Suprapubic skin (tissue), 4 donors: Measurements from ENCODE around the gene ZBTB7B. TPM values are rescaled to one million over a fixed set of nuclear protein-coding genes. Genes with fewer than 3 reads are reported as not detected.

Experiments used
- DNase-seq, 2 donors: peaks; one replicate each; pipeline ENCODE4 v3.0.0-alpha.2; 2019; ENCODE audit warnings: low spot score in 2 of 2
- H3K27ac ChIP-seq: fragments of 200-600 bp; sonication (generic); one replicate; pipeline ENCODE4 v1.5.1; 2019
- H3K27me3 ChIP-seq: fragments of 200-600 bp; sonication (generic); one replicate; pipeline ENCODE4 v1.5.1; 2019
- H3K36me3 ChIP-seq: fragments of 200-600 bp; sonication (generic); one replicate; pipeline ENCODE4 v1.5.1; 2019
- H3K4me1 ChIP-seq: fragments of 200-600 bp; sonication (generic); one replicate; pipeline ENCODE4 v1.5.1; 2019
- H3K4me3 ChIP-seq: fragments of 200-600 bp; sonication (generic); one replicate; pipeline ENCODE4 v1.5.1; 2019; ENCODE audit warnings: mild to moderate bottlenecking
- H3K9me3 ChIP-seq: fragments of 200-600 bp; sonication (generic); one replicate; pipeline ENCODE4 v1.5.1; 2019
- CTCF ChIP-seq, 2 donors: fragments of 200-600 bp in 1 of 2; fragments of 450-650 bp in 1 of 2; sonication (generic) in 1 of 2; IDR thresholded peaks; one replicate each; pipeline ENCODE4 v1.5.1; 2016 to 2019; ENCODE audit warnings: antibody characterized with exemption in 2 of 2, mild to moderate bottlenecking in 1 of 2, moderate library complexity in 1 of 2
- EP300 ChIP-seq: sonication (generic); formaldehyde crosslinking; IDR thresholded peaks from one replicate; pipeline ENCODE4 v1.6.1; 2017; ENCODE audit warnings: antibody characterized with exemption
- POLR2A ChIP-seq, 2 donors: fragments of 450-650 bp; IDR thresholded peaks; one replicate each; pipeline ENCODE4 v1.6.1; 2017; ENCODE audit warnings: antibody characterized with exemption in 2 of 2, mild to moderate bottlenecking in 2 of 2, moderate library complexity in 2 of 2
- POLR2AphosphoS5 ChIP-seq, 3 donors: sonication (generic); formaldehyde crosslinking; IDR thresholded peaks; one replicate each; pipeline ENCODE4 v1.6.1; 2017; ENCODE audit warnings: antibody characterized with exemption in 3 of 3
- WGBS: methylation state at CpG from one replicate; pipeline ENCODE4 v1.1.5; 2018; 5-methylcytosine and 5-hydroxymethylcytosine counted together
- total RNA-seq, 4 donors: library from RNA; depleted of rRNA; stranded (reverse); fragments of >200 nt; gene quantifications; one replicate each; pipeline ENCODE4 v1.1.0, GENCODE V29; 2016

Gene ZBTB7B
- total RNA-seq, 4 donors from 2014 or later = 238 to 243 (median 239) TPM

- no peak for DNase-seq
- 74% methylated on average over 5 of the region's 5 CpGs for WGBS
- H3K4me3 ChIP-seq = no peak overlapping the region
- TF ChIP-seq CTCF (IDR thresholded peaks at IDR 0.05) (no peak), EP300 (no peak), POLR2AphosphoS5 (IDR thresholded peaks at IDR 0.05) (no peak), POLR2A (IDR thresholded peaks at IDR 0.05) (no peak)
- peaks cover 60% of the 10 kb centered on the region for H3K4me1 ChIP-seq
- H3K36me3 ChIP-seq = peaks cover 62% of the 10 kb centered on the region
- no peaks in the 10 kb centered on the region for H3K27me3 ChIP-seq
- no peaks in the 10 kb centered on the region for H3K9me3 ChIP-seq
- peak overlapping the region; percentile 3 for H3K27ac ChIP-seq
Observed at GRCh38 chr1:154967331-154967950, 35.2 kb upstream of the ZBTB7B start.

- no peak for TF ChIP-seq EP300
- no peak for TF ChIP-seq POLR2A (IDR thresholded peaks at IDR 0.05)
- TF ChIP-seq CTCF (IDR thresholded peaks at IDR 0.05) = no peak
- TF ChIP-seq POLR2AphosphoS5 (IDR thresholded peaks at IDR 0.05) = no peak
- Histone ChIP-seq H3K4me3 (peak overlapping the region; percentile 46), H3K4me1 (peaks cover 59% of the 10 kb centered on the region), H3K27ac (peak overlapping the region; percentile 16), H3K27me3 (no peaks in the 10 kb centered on the region), H3K36me3 (peaks cover 51% of the 10 kb centered on the region), H3K9me3 (no peaks in the 10 kb centered on the region)
- no peak for DNase-seq
- 87% methylated on average over 3 of the region's 3 CpGs for WGBS
Observed at GRCh38 chr1:154968731-154969130, 33.9 kb upstream of the ZBTB7B start.

- Histone ChIP-seq H3K4me3 (peak overlapping the region; percentile 46), H3K4me1 (peaks cover 59% of the 10 kb centered on the region)
- 56% methylated on average over 5 of the region's 5 CpGs for WGBS
Observed at GRCh38 chr1:154969246-154969645, 33.4 kb upstream of the ZBTB7B start.

GRCh38 chr1:154969860-154970452 is 32.6 kb upstream of the ZBTB7B start:
- WGBS = 43% methylated on average over 18 of the region's 22 CpGs
- TF ChIP-seq EP300 (no peak), POLR2A (IDR thresholded peaks at IDR 0.05) (no peak), POLR2AphosphoS5 (IDR thresholded peaks at IDR 0.05) (no peak), CTCF (IDR thresholded peaks at IDR 0.05) (no peak)
- H3K36me3 ChIP-seq = peaks cover 39% of the 10 kb centered on the region
- H3K4me3 ChIP-seq = peak overlapping the region; percentile 46
- no peaks in the 10 kb centered on the region for H3K9me3 ChIP-seq
- peak in 1 of 2 donors; percentile 84 for DNase-seq
- peak overlapping the region; percentile 97 for H3K27ac ChIP-seq
- no peaks in the 10 kb centered on the region for H3K27me3 ChIP-seq
- H3K4me1 ChIP-seq = peaks cover 59% of the 10 kb centered on the region

More at GRCh38 chr1:154969246-154969645, 33.4 kb upstream of the ZBTB7B start:
- Histone ChIP-seq H3K36me3 (peaks cover 46% of the 10 kb centered on the region), H3K27me3 (no peaks in the 10 kb centered on the region), H3K9me3 (no peaks in the 10 kb centered on the region), H3K27ac (peak overlapping the region; percentile 16)
- TF ChIP-seq POLR2AphosphoS5 (IDR thresholded peaks at IDR 0.05) (no peak), EP300 (no peak), POLR2A (IDR thresholded peaks at IDR 0.05) (no peak), CTCF (IDR thresholded peaks at IDR 0.05) (no peak)
- no peak for DNase-seq

GRCh38 chr1:154970631-154971340 is 31.8 kb upstream of the ZBTB7B start, which contains the start of gene SHC1:
SHC1 (minus strand) TSS chr1:154970747; CDS start chr1:154970526, 221 bp downstream.
- H3K27ac ChIP-seq = peak within 1 kb of the TSS; percentile 97
- DNase-seq = peak; percentile 97
- H3K36me3 ChIP-seq = peaks cover 30% of the 10 kb centered on the region
- H3K4me3 ChIP-seq = peak within 1 kb of the TSS; percentile 46
- H3K9me3 ChIP-seq = no peaks in the 10 kb centered on the region
- WGBS = 13% methylated on average over 12 of the region's 15 CpGs
- TF ChIP-seq EP300 = no peak
- TF ChIP-seq POLR2A (IDR thresholded peaks at IDR 0.05) = peak in 1 of 2 donors; percentile 77
- H3K4me1 ChIP-seq = peaks cover 67% of the 10 kb centered on the region
- no peaks in the 10 kb centered on the region for H3K27me3 ChIP-seq
